ENCODE measurements around the gene SLC15A3. TPM values are rescaled to one million over a fixed set of nuclear protein-coding genes. Genes with fewer than 3 reads are reported as not detected.

SLC15A3 gene
- total RNA-seq = 21.6 TPM

GRCh38 chr11:60951904-60952741 is at the start of gene SLC15A3:
TSS of gene SLC15A3 (minus strand) at chr11:60952176. CDS start at chr11:60951551, 625 bp downstream.

GRCh38 chr11:60971520-60971919 is 19.5 kb upstream of the SLC15A3 start, which contains the start of gene CD6:
TSS of gene CD6 (plus strand) at chr11:60971680. CDS start at chr11:60971866, 186 bp downstream.

GRCh38 chr11:60924110-60924905 is 27.7 kb downstream of the SLC15A3 start, which contains the start of gene TMEM132A:
TSS of gene TMEM132A (plus strand) at chr11:60924460. CDS start at chr11:60924634, 174 bp downstream.

GRCh38 chr11:60913793-60914632 is 38.0 kb downstream of the SLC15A3 start, which contains the start of gene TMEM109:
TSS of gene TMEM109 (plus strand) at chr11:60914158. CDS start at chr11:60919694, 5,536 bp downstream.

GRCh38 chr11:60906132-60906972 is 45.6 kb downstream of the SLC15A3 start, which contains the start of gene PRPF19:
TSS of gene PRPF19 (minus strand) at chr11:60906585. CDS start at chr11:60906382, 203 bp downstream.

Small RNA genes within 50 kb of the gene (small RNA-seq; reads per million reads assigned to genes)
- not detected for gene RNU6-933P (ENCODE audit: low replicate concordance)

Other genes with a start within 250 kb of the SLC15A3 start
- not detected for gene MS4A18, start 227.5 kb downstream of the SLC15A3 start, total RNA-seq
- gene MS4A15, start 195.3 kb downstream of the SLC15A3 start, total RNA-seq = not detected
- gene MS4A10, start 166.8 kb downstream of the SLC15A3 start, total RNA-seq = not detected
- gene CCDC86, start 110.1 kb downstream of the SLC15A3 start, total RNA-seq = 11.6 TPM
- gene PTGDR2, start 96.2 kb downstream of the SLC15A3 start, total RNA-seq = 1.3 TPM
- gene ZP1, start 84.6 kb downstream of the SLC15A3 start, total RNA-seq = not detected
- 78.2 TPM for gene PRPF19, start 45.6 kb downstream of the SLC15A3 start, total RNA-seq
- gene TMEM109, start 38.0 kb downstream of the SLC15A3 start, total RNA-seq = 72.7 TPM
- 55.6 TPM for gene TMEM132A, start 27.7 kb downstream of the SLC15A3 start, total RNA-seq
- 1.2 TPM for gene CD6, start 19.5 kb upstream of the SLC15A3 start, total RNA-seq
- gene CD5, start 150.3 kb upstream of the SLC15A3 start, total RNA-seq = 0.12 TPM
- gene VPS37C, start 209.2 kb upstream of the SLC15A3 start, total RNA-seq = 13.3 TPM